ENCODE measurements around the gene ETFA. TPM values are rescaled to one million over a fixed set of nuclear protein-coding genes. Genes with fewer than 3 reads are reported as not detected.

Gene ETFA
- total RNA-seq, 1 experiment from 2014 or later: 84.4 TPM

DNA sequence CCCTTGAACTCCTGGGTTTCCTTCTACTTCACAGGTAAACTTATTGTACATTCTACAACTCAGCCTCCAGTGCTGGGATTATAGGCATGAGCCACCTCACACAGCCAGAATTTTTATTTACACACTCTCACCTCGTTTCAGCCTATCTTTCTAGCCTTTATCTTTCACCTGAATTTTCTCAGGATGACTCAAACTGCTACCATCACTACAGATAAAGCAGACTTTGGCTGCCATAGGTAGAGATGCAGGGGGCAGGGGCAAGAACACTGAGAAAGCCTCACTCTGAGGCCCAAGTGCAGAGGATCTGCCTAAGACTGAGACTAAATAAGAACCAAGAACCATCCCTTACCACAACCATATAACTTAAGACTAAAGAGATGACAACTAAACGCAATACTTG lies 59.0 kb downstream of the ETFA start:
- Mint-ChIP-seq H3K4me3 (no peak overlapping the region), H3K36me3 (peaks cover 8% of the 10 kb centered on the region), H3K4me1 (peaks cover 22% of the 10 kb centered on the region), H3K9me3 (no peaks in the 10 kb centered on the region; the same call in 1 of the 2 replicates), H3K27ac (no peak overlapping the region), H3K27me3 (ENCODE audit: low read depth) (no peaks in the 10 kb centered on the region)
- no peak for DNase-seq (ENCODE audit: low spot score)
- TF ChIP-seq HMGA2 (CRISPR knock-in tag; IDR thresholded peaks at IDR 0.05): no peak
- no peak for TF ChIP-seq ETV6 (CRISPR knock-in tag; IDR thresholded peaks at IDR 0.05)
- no peak for TF ChIP-seq SOX15 (CRISPR knock-in tag; IDR thresholded peaks at IDR 0.05)
- TF ChIP-seq EMX1 (CRISPR knock-in tag; IDR thresholded peaks at IDR 0.05): no peak
- TF ChIP-seq RORB (CRISPR knock-in tag; IDR thresholded peaks at IDR 0.05): no peak
- no peak for TF ChIP-seq OVOL2 (CRISPR knock-in tag; IDR thresholded peaks at IDR 0.05; ENCODE audit: borderline replicate concordance)
- no peak for TF ChIP-seq MXD4 (CRISPR knock-in tag; IDR thresholded peaks at IDR 0.05; ENCODE audit: borderline replicate concordance)
- TF ChIP-seq, protein P1, sequence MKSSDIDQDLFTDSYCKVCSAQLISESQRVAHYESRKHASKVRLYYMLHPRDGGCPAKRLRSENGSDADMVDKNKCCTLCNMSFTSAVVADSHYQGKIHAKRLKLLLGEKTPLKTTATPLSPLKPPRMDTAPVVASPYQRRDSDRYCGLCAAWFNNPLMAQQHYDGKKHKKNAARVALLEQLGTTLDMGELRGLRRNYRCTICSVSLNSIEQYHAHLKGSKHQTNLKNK (CRISPR knock-in tag; IDR thresholded peaks at IDR 0.05): no peak
- TF ChIP-seq, protein P2, sequence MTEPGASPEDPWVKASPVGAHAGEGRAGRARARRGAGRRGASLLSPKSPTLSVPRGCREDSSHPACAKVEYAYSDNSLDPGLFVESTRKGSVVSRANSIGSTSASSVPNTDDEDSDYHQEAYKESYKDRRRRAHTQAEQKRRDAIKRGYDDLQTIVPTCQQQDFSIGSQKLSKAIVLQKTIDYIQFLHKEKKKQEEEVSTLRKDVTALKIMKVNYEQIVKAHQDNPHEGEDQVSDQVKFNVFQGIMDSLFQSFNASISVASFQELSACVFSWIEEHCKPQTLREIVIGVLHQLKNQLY (CRISPR knock-in tag; IDR thresholded peaks at IDR 0.05): no peak
- TF ChIP-seq FOXK1 (CRISPR knock-in tag; IDR thresholded peaks at IDR 0.05): no peak
- TF ChIP-seq, protein P3, sequence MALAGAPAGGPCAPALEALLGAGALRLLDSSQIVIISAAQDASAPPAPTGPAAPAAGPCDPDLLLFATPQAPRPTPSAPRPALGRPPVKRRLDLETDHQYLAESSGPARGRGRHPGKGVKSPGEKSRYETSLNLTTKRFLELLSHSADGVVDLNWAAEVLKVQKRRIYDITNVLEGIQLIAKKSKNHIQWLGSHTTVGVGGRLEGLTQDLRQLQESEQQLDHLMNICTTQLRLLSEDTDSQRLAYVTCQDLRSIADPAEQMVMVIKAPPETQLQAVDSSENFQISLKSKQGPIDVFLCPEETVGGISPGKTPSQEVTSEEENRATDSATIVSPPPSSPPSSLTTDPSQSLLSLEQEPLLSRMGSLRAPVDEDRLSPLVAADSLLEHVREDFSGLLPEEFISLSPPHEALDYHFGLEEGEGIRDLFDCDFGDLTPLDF (CRISPR knock-in tag; IDR thresholded peaks at IDR 0.05): no peak
- TF ChIP-seq, protein P4, sequence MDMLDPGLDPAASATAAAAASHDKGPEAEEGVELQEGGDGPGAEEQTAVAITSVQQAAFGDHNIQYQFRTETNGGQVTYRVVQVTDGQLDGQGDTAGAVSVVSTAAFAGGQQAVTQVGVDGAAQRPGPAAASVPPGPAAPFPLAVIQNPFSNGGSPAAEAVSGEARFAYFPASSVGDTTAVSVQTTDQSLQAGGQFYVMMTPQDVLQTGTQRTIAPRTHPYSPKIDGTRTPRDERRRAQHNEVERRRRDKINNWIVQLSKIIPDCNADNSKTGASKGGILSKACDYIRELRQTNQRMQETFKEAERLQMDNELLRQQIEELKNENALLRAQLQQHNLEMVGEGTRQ (CRISPR knock-in tag; IDR thresholded peaks at IDR 0.05): no peak
- TF ChIP-seq, protein P5, sequence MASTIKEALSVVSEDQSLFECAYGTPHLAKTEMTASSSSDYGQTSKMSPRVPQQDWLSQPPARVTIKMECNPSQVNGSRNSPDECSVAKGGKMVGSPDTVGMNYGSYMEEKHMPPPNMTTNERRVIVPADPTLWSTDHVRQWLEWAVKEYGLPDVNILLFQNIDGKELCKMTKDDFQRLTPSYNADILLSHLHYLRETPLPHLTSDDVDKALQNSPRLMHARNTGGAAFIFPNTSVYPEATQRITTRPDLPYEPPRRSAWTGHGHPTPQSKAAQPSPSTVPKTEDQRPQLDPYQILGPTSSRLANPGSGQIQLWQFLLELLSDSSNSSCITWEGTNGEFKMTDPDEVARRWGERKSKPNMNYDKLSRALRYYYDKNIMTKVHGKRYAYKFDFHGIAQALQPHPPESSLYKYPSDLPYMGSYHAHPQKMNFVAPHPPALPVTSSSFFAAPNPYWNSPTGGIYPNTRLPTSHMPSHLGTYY (CRISPR knock-in tag; IDR thresholded peaks at IDR 0.05): no peak
- TF ChIP-seq, protein P6, sequence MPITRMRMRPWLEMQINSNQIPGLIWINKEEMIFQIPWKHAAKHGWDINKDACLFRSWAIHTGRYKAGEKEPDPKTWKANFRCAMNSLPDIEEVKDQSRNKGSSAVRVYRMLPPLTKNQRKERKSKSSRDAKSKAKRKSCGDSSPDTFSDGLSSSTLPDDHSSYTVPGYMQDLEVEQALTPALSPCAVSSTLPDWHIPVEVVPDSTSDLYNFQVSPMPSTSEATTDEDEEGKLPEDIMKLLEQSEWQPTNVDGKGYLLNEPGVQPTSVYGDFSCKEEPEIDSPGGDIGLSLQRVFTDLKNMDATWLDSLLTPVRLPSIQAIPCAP (CRISPR knock-in tag; IDR thresholded peaks at IDR 0.05): no peak
- TF ChIP-seq, protein P7, sequence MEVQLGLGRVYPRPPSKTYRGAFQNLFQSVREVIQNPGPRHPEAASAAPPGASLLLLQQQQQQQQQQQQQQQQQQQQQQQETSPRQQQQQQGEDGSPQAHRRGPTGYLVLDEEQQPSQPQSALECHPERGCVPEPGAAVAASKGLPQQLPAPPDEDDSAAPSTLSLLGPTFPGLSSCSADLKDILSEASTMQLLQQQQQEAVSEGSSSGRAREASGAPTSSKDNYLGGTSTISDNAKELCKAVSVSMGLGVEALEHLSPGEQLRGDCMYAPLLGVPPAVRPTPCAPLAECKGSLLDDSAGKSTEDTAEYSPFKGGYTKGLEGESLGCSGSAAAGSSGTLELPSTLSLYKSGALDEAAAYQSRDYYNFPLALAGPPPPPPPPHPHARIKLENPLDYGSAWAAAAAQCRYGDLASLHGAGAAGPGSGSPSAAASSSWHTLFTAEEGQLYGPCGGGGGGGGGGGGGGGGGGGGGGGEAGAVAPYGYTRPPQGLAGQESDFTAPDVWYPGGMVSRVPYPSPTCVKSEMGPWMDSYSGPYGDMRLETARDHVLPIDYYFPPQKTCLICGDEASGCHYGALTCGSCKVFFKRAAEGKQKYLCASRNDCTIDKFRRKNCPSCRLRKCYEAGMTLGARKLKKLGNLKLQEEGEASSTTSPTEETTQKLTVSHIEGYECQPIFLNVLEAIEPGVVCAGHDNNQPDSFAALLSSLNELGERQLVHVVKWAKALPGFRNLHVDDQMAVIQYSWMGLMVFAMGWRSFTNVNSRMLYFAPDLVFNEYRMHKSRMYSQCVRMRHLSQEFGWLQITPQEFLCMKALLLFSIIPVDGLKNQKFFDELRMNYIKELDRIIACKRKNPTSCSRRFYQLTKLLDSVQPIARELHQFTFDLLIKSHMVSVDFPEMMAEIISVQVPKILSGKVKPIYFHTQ (CRISPR knock-in tag; IDR thresholded peaks at IDR 0.05): no peak
- TF ChIP-seq SMAD4 (CRISPR knock-in tag; IDR thresholded peaks at IDR 0.05): no peak
- TF ChIP-seq, protein P8, sequence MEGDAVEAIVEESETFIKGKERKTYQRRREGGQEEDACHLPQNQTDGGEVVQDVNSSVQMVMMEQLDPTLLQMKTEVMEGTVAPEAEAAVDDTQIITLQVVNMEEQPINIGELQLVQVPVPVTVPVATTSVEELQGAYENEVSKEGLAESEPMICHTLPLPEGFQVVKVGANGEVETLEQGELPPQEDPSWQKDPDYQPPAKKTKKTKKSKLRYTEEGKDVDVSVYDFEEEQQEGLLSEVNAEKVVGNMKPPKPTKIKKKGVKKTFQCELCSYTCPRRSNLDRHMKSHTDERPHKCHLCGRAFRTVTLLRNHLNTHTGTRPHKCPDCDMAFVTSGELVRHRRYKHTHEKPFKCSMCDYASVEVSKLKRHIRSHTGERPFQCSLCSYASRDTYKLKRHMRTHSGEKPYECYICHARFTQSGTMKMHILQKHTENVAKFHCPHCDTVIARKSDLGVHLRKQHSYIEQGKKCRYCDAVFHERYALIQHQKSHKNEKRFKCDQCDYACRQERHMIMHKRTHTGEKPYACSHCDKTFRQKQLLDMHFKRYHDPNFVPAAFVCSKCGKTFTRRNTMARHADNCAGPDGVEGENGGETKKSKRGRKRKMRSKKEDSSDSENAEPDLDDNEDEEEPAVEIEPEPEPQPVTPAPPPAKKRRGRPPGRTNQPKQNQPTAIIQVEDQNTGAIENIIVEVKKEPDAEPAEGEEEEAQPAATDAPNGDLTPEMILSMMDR (IDR thresholded peaks at IDR 0.05): no peak
- ChIA-PET POLR2A (no interaction called here), CTCF (no interaction called here)
- no peak for ATAC-seq
